Activated CD4-positive, alpha-beta T cell treated with anti-CD3 and anti-CD28 coated beads, Interleukin-2, amount 50 U/mL, for 24 hours (primary cell): ENCODE results near the gene SUPT20HL1.
A peak's percentile ranks its signal among the peaks of the same experiment; 100 is the strongest.
"Not testable (repeated sequence)": the region's sequence is repeated elsewhere in the genome, so short reads cannot be mapped to it uniquely, and the experiment has no call there.

Experiments
- DNase-seq, 2 donors: peaks; one replicate each; pipeline ENCODE4 v3.0.0-alpha.2; 2020; ENCODE audit warnings: low read depth in 1 of 2, low spot score in 1 of 2

The SUPT20HL1 gene

DNA sequence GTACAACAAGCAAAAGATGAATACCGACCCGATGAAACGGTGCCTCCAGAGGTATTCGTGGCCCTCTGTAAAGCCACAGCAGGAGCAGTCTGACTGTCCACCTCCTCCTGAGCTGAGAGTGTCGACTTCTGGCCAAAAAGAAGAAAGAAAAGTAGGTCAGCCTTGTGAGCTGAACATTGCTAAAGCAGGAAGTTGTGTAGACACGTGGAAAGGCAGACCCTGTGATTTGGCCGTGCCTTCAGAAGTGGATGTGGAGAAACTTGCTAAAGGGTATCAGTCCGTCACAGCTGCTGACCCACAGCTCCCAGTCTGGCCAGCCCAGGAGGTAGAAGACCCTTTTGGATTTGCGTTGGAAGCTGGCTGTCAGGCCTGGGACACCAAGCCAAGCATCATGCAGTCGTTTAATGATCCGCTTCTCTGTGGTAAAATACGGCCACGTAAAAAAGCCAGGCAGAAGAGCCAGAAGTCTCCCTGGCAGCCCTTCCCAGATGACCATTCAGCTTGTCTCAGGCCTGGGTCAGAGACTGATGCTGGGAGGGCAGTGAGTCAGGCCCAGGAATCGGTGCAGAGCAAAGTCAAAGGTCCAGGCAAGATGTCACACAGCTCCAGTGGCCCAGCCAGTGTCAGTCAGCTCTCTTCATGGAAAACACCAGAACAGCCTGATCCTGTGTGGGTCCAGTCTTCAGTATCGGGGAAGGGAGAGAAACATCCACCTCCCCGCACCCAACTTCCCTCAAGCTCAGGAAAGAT is 3.2 kb downstream of the SUPT20HL1 start:
- DNase-seq = not testable (repeated sequence)

- DNase-seq = no peak
Measured at GRCh38 chrX:24364326-24364725, 3.9 kb downstream of the SUPT20HL1 start.

DNA sequence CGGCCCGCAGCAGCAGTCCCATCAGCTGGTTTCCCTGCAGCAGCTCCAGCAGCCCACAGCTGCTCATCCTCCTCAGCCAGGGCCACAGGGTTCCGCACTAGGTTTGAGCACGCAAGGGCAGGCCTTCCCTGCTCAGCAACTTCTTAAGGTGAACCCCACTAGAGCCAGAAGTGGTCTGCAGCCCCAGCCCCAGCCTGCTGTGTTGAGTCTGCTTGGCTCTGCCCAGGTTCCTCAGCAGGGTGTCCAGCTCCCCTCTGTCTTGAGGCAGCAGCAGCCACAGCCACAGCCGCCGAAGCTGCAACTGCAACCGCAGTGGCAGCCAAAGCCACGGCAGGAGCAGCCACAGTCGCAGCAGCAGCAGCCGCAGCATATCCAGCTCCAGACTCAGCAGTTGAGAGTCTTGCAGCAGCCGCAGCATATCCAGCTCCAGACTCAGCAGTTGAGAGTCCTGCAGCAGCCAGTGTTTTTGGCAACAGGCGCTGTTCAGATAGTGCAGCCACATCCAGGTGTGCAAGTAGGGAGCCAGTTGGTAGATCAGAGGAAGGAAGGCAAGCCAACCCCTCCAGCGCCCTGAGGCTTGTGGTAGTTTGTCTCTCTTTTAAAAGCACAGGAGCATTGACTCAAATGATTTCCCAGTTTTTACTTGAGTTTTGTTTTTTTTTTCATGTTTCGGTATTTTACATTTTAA is 4.6 kb downstream of the SUPT20HL1 start:
- DNase-seq = no peak

DNA sequence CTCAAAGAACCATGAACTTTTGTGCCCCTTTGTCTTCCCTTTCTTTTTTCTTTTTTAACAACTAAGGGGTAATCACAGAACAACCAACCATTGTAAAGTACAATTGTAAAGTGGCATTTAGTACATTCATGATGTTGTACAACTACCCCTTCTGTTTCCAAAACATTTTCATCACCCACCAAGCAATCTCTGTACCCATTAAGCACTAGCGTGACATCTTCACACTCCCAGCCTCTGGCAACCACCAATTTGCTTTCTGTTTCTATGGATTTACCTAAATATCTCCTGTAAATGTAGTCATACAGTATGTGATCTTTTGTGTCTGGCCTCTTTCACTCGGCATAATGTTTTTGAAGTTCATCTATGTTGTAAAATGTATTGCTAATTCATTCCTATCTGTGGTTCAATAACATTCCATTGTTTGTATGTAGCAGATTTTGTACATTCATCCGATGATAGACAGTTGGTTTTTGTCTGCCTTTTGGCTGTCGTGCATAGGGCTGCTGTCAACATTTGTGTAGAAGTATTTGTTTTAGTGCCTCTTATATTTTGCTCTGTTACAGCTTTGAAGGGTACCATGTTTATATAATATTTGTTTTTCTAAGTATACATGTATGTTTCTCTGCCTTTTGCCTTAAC is 6.4 kb downstream of the SUPT20HL1 start:
- DNase-seq = not testable (repeated sequence)

DNA sequence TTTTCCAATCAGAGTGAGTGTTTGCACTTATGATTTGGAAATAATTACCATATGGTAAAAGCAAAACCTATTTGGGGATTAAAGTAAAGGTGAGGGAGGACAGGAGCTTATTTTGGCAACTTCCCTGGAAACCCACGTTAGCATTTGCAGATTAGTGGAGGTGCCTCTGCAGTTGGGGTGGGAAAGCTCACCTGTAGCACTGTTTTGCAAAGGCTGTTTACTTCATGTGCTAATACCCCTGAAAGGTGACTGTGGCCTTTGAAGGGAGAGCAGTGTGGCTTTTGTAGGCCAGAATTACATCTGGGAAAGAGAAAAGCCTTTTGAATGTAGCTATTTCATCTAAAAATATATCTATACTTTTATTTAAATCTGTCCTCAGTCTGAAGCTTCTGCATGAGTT is 9.4 kb downstream of the SUPT20HL1 start:
- no peak for DNase-seq

DNA sequence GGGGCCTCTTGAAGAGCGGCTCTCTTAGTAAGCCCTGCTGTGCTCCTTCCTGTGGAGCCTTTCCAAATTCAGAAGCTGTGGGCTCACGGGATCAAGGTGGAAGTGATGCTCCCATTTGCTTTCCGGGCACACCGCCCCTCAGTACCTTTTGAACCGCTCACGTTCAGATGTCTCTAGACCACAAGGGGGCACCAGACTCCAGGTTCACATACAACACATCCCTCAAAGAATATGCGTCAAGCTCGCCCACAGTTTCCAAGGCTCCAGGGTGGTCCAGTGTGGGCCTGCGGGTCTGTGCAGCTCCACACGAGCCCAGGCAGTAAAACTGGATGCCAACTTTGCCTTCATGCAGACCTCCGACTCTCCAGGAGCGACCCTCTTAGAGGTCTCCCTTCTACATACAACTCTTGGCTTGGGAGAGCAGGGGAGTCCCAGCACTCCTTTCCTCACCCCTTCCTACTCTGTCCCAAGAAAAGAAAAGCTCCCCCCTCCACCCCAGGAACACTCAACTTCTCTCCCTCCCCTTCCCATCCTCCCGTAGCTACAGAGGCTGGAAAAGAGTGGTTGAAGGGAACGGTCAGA is 11.0 kb downstream of the SUPT20HL1 start:
- peak; percentile 6 to 41 for DNase-seq

DNA sequence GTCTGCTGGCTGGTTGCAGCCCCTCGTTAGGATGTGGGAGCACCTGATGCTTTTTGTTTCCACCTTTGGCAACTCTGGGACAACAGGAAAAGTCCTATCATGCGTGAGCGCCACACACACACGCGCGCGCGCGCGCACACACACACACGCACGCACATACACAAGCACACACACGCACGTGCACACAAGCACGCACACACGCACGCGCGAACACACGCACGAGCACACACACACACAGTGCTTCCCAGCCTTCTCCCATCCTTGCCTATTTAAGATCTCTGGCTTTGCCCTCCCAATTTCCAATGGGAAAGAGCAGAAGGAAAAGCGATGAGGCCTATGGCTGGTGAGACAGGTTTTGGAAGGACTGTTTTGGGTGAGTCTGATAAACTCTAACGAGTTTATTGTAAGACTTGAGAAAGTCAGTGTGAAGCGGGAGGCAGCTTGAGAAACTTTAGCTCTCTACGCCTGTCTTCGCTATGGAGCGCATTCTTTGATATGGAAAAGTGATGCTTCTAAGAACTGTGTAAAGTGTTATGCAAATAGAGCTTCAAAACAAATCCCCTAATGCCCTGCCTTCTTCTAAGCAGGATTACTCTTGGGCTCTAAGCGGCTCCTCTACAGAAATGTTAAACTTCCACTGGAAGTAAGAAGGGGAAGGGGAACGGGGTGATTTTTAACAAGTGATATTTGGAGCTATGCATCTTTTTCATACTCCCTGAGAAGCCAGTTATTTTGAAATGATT is 11.8 kb downstream of the SUPT20HL1 start:
- DNase-seq = no peak

- no peak for DNase-seq
Measured at GRCh38 chrX:24375600-24376131, 15.2 kb downstream of the SUPT20HL1 start.

DNA sequence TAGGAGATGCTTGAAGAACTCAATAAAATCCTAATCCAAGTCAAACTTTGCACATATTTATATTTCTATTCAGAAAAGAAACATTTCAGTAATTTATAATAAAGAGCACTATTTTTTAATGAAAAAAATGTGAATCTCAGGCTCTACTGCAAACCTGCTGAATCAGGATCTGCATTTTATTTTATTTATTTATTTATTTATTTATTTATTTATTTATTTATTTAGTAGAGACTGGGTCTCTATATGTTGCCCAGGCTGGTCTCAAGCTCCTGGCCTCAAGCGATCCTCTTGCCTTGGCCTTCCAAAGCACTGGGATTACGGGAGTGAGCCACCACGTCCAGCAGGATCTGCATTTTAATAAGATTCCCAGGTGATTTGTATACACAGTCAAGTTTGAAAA is 16.0 kb downstream of the SUPT20HL1 start:
- DNase-seq = no peak

DNA sequence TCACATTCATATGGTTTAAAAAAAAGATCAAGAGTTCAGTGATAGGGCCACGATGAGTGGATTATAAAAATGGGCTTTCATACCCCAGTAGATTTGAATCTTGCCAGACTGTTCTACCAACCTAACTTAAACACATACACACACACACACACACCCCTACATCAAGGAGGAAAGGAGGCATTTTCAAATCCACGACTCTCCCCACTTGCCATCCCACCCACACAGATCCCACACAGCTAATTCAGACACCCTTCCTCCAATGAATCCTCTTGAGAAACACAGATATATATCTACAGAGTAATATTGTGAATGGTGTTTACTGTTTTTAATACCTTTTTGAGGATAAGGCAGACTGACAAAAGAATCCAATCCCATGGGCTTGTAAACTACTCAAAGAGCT is 16.8 kb downstream of the SUPT20HL1 start:
- no peak for DNase-seq

- no peak for DNase-seq
Measured at GRCh38 chrX:24377911-24378468, 17.6 kb downstream of the SUPT20HL1 start.

DNA sequence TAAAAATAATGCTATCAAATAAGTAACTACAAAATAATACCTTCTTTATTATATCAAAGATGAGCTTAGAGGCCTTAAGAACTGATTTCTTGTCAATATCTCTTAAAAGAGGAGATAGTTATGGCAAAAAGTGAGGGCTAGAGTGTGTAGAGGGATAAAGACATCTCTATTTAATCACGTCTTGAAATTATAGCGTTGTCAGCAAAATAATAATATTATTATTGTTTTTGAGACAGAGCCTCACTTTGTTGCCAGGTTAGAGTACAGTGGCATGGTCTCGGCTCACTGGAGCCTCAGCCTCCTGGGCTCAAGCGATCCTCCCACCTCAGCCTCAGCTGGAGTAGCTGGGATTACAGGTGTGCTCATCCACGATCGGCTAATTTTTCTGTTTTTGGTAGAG is 18.3 kb downstream of the SUPT20HL1 start:
- DNase-seq = no peak

GRCh38 chrX:24380262-24381187 is 20.1 kb downstream of the SUPT20HL1 start:
- DNase-seq = no peak

DNA sequence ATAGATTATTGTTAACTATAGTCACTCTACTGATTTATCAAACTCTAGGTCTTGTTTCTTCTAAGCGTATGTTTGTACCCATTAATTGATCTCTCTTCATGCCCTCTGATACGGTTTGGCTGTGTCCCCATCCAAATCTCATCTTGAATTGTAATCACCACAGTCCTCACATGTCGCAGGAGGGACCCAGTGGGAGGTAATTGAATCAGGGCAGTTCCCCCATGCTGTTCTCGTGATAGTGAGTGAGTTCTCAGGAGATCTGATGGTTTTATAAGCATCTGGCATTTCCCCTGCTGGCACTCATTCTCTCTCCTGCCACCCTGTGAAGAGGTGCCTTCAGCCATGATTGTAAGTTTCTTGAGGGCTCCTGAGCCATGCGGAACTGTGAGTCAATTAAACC is 21.9 kb downstream of the SUPT20HL1 start:
- DNase-seq = not testable (repeated sequence)

DNA sequence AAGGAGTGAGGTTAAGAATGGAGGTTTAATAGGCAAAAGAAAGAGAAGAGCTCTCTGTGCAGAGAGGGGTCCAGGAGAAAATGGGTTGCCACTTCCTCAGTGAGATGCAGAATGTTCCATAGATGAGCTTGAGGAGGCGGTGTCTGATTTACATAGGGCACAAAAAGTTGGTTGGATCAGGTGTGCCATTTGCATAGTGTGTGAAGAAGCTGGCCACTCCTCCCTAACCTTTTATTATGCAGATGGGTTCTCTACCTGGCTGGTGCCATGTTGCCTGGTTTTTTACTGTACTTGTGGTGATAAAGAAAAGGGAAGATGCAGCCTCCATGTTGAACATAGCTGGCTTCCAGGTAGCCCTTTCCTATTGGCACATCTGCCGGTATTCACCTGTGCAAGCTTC is 27.3 kb downstream of the SUPT20HL1 start:
- DNase-seq = no peak

DNA sequence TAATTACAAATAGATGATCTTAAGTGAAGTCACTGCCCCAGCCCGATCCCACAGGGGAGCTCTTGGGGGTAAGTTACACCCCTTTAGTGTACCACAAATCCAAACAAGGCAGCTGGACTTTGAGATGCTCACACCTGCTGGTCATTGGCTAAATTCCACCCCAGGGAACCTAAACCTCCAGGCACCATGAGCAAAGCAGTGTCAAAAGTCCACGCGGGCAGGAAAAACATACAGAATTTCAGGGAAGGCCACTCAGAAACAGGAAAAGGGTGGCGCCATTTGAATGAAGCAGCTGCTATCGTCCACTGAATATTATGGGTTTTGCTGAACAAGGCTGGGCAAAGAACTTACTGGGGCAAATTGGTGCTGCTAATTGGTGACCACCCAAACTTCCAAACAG is 30.9 kb downstream of the SUPT20HL1 start:
- no peak for DNase-seq

- DNase-seq = no peak
Measured at GRCh38 chrX:24391843-24392242, 31.4 kb downstream of the SUPT20HL1 start.

- DNase-seq = no peak
Measured at GRCh38 chrX:24392709-24393108, 32.3 kb downstream of the SUPT20HL1 start.

- DNase-seq = peak in 1 of 2 donors; percentile 43
Measured at GRCh38 chrX:24395775-24396174, 35.3 kb downstream of the SUPT20HL1 start.
